ENCODE results near the gene CDC26.

GRCh38 chr9:113298924-113299770 lies 23.8 kb upstream of the CDC26 start:
- TF ChIP-seq FOSL1 (IDR thresholded peaks at IDR 0.05; ENCODE audit: low read depth) (no peak), CTCF (IDR thresholded peaks at IDR 0.05 in 2 of 3, conservative IDR thresholded peaks at IDR 0.05 in 1 of 3; ENCODE audit: borderline replicate concordance in 1 of 3, insufficient read depth in 1 of 3, low read depth in 2 of 3, low read length in 2 of 3) (no peak), EZH2 (IDR thresholded peaks at IDR 0.05) (no peak), POLR2AphosphoS5 (IDR thresholded peaks at IDR 0.05; ENCODE audit: low read depth, low read length) (no peak), POLR2A (IDR thresholded peaks at IDR 0.05; ENCODE audit: borderline replicate concordance, extremely low read depth, insufficient read depth, insufficient read length) (no peak), CEBPB (IDR thresholded peaks at IDR 0.05; ENCODE audit: low read depth) (no peak), MAX (IDR thresholded peaks at IDR 0.05) (no peak)
